HepG2 (cell line): Measurements from ENCODE around the gene APBA1. TPM values are rescaled to one million over a fixed set of nuclear protein-coding genes. Genes with fewer than 3 reads are reported as not detected.

Experiments used
- AHDC1 ChIP-seq: sonication (generic); formaldehyde crosslinking; IDR thresholded peaks from 2 replicates; pipeline ENCODE4 v1.5.1; 2020; ENCODE audit warnings: mild to moderate bottlenecking, missing genetic modification reagents, borderline replicate concordance
- CHCHD3 ChIP-seq: sonication (generic); formaldehyde crosslinking; IDR thresholded peaks from 2 replicates; pipeline ENCODE4 v1.8.0; 2022; ENCODE audit warnings: mild to moderate bottlenecking, missing genetic modification reagents, moderate library complexity
- DR1 ChIP-seq: sonication (generic); formaldehyde crosslinking; IDR thresholded peaks from 2 replicates; pipeline ENCODE4 v1.8.0; 2021; ENCODE audit warnings: mild to moderate bottlenecking, missing genetic modification reagents, inconsistent platforms
- DZIP1 ChIP-seq: sonication (generic); formaldehyde crosslinking; IDR thresholded peaks from 2 replicates; pipeline ENCODE4 v1.5.0; 2020; ENCODE audit warnings: mild to moderate bottlenecking, missing genetic modification reagents
- ESRRA ChIP-seq: sonication (generic); formaldehyde crosslinking; IDR thresholded peaks from 2 replicates; pipeline ENCODE4 v1.5.1; 2020; ENCODE audit warnings: mild to moderate bottlenecking, low read depth, missing genetic modification reagents
- ISL2 ChIP-seq: sonication (generic); formaldehyde crosslinking; IDR thresholded peaks from 2 replicates; pipeline ENCODE4 v1.5.0; 2020; ENCODE audit warnings: missing genetic modification reagents
- ISX ChIP-seq: sonication (generic); formaldehyde crosslinking; conservative IDR thresholded peaks from 2 replicates; pipeline ENCODE4 v1.5.0; 2020; ENCODE audit warnings: missing genetic modification reagents
- MBD4 ChIP-seq: IDR thresholded peaks from 2 replicates; pipeline ENCODE4 v1.6.1; 2012; ENCODE audit warnings: low read length, inconsistent platforms, borderline replicate concordance
- NFE2L1 ChIP-seq: sonication (generic); formaldehyde crosslinking; IDR thresholded peaks from 2 replicates; pipeline ENCODE4 v1.4.0; 2020; ENCODE audit warnings: missing genetic modification reagents, mild to moderate bottlenecking, borderline replicate concordance
- POGK ChIP-seq: sonication (generic); formaldehyde crosslinking; conservative IDR thresholded peaks from 2 replicates; pipeline ENCODE4 v1.8.0; 2022; ENCODE audit warnings: mild to moderate bottlenecking, moderate library complexity, missing genetic modification reagents
- RAD21 ChIP-seq: fragments of 450-650 bp; formaldehyde crosslinking; IDR thresholded peaks from 2 replicates; pipeline ENCODE4 v1.5.0; 2020; ENCODE audit warnings: mild to moderate bottlenecking
- SATB2 ChIP-seq: sonication (generic); formaldehyde crosslinking; IDR thresholded peaks from 2 replicates; pipeline ENCODE4 v1.5.0; 2020; ENCODE audit warnings: missing genetic modification reagents
- SIX1 ChIP-seq: sonication (generic); formaldehyde crosslinking; IDR thresholded peaks from 2 replicates; pipeline ENCODE4 v1.4.0; 2020; ENCODE audit warnings: missing genetic modification reagents, borderline replicate concordance
- SPEN ChIP-seq: sonication (generic); formaldehyde crosslinking; IDR thresholded peaks from 2 replicates; pipeline ENCODE4 v1.5.1; 2020; ENCODE audit warnings: low read depth, mild to moderate bottlenecking, missing genetic modification reagents
- ZMYM2 ChIP-seq: sonication (generic); formaldehyde crosslinking; IDR thresholded peaks from 2 replicates; pipeline ENCODE4 v1.8.0; 2022; ENCODE audit warnings: mild to moderate bottlenecking, missing genetic modification reagents
- ZNF275 ChIP-seq: sonication (generic); formaldehyde crosslinking; IDR thresholded peaks from 2 replicates; pipeline ENCODE4 v1.8.0; 2022; ENCODE audit warnings: missing genetic modification reagents, mild to moderate bottlenecking, inconsistent platforms, borderline replicate concordance
- ZNF556 ChIP-seq: sonication (generic); formaldehyde crosslinking; IDR thresholded peaks from 2 replicates; pipeline ENCODE4 v1.4.0; 2020; ENCODE audit warnings: mild to moderate bottlenecking, missing genetic modification reagents, borderline replicate concordance
- ZNF724P ChIP-seq: sonication (generic); formaldehyde crosslinking; IDR thresholded peaks from 2 replicates; pipeline ENCODE4 v1.8.0; 2022; ENCODE audit warnings: missing genetic modification reagents, borderline replicate concordance
- polyA plus RNA-seq, 8 experiments: library from polyadenylated mRNA; depleted of rRNA in 3 of 8; stranded (reverse) in 7 of 8; unstranded in 1 of 8; fragments of >200 nt; fragmentation: Illumina TruSeq in 4 of 8; extraction: Trizol in 4 of 8; gene quantifications; 2 replicates each; pipeline versions ENCODE4 v1.2.1 to v1.2.3, GENCODE V29; 2011 to 2016; ENCODE audit warnings: low read depth in 4 of 8, missing spikeins in 1 of 8, mixed read lengths in 1 of 8; ENCODE audit not compliant: insufficient read depth in 1 of 8
- total RNA-seq, 5 experiments: library from RNA; depleted of rRNA; stranded (reverse); fragments of >200 nt; fragmentation: Illumina TruSeq; extraction: Trizol; gene quantifications; 2 replicates each; pipeline ENCODE4 v1.2.3, GENCODE V29; 2016; ENCODE audit warnings: low read depth in 1 of 5

Gene APBA1
- total and polyA plus RNA-seq, 2 of the 13 experiments (the other 11 are each of a cell fraction or from before 2014, with no cell fraction given), result 0.15 TPM; not detected in 1

DNA sequence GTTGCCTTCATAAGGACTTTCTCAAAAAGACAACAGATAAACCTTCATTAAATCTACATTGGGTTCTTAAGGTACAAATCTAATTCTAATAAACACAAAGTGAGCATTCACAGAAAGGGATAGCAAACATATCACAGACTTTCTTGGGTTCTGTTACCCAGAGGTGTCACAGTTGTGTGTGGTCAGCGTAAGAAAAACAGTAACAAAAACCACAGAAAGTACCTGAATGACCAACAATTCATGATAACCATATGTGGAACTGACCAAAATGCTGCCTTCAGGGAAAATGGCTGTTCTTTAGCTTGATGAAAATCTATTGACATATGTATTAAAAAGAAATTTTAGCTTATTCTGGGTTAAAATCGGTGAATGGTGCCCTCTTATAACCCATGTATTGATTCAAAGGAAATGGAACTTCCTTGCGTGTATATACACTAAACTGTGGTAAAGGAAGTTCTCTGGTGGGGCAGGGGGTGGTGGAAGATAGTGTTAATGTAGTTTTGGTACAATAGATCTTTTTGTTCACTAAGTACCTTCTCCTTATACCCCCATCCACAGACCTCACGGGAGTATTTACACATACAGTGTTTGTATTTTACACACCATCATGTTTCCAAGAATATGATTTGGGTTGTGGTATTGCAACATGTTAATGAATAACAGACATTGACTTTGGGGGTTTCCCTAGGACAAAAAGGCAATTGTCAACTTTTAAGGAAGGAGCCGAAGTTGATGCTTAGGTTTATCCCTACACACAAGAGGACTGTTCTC is 152.5 kb downstream of the APBA1 start (continued):
- TF ChIP-seq SIX1 (CRISPR knock-in tag) (no peak), ZNF275 (CRISPR knock-in tag) (no peak), CHCHD3 (CRISPR knock-in tag) (no peak), ZMYM2 (CRISPR knock-in tag) (no peak), ZNF724P (CRISPR knock-in tag) (no peak), SPEN (no peak), ISX (CRISPR knock-in tag) (no peak), DZIP1 (CRISPR knock-in tag) (no peak), ESRRA (CRISPR knock-in tag) (no peak), ZNF556 (CRISPR knock-in tag) (no peak), ISL2 (CRISPR knock-in tag) (peak; percentile 91), AHDC1 (CRISPR knock-in tag) (peak; percentile 51; the same call in 1 of the 2 replicates), NFE2L1 (CRISPR knock-in tag) (no peak), SATB2 (CRISPR knock-in tag) (no peak), MBD4 (no peak), DR1 (CRISPR knock-in tag) (no peak), RAD21 (no peak), POGK (CRISPR knock-in tag) (no peak)
